K562 (cell line): ENCODE data around the gene ROBO2.

ENCODE experiments used
- CBFB ChIP-seq: sonication (generic); formaldehyde crosslinking; IDR thresholded peaks from 2 replicates; pipeline ENCODE4 v1.4.0; 2020; ENCODE audit warnings: mild to moderate bottlenecking, missing genetic modification reagents
- MYC ChIP-seq, 2 experiments: fragments of 250-450 bp in 1 of 2; sonication (Bioruptor Pico) in 1 of 2; IDR thresholded peaks; 2 replicates each; pipeline versions ENCODE4 v1.5.1 to v1.6.1; 2012 to 2021; ENCODE audit warnings: low read depth in 2 of 2, borderline replicate concordance in 1 of 2, improper control_type of control experiment in 1 of 2, low read length in 1 of 2, mild to moderate bottlenecking in 1 of 2, moderate library complexity in 1 of 2
- SMARCB1 ChIP-seq: IDR thresholded peaks from 2 replicates; pipeline ENCODE4 v1.6.1; 2011; ENCODE audit warnings: improper control_type of control experiment, low read depth; ENCODE audit not compliant: insufficient read length
- SRF ChIP-seq, 2 experiments: fragments of 250-450, 450-650 bp in 1 of 2; sonication (Bioruptor Pico) in 1 of 2; sonication (generic) in 1 of 2; formaldehyde crosslinking; IDR thresholded peaks; 2 replicates each; pipeline versions ENCODE4 v1.5.0 to v1.5.1; 2020 to 2022; ENCODE audit warnings: mild to moderate bottlenecking in 1 of 2, missing genetic modification reagents in 1 of 2
- TAF1 ChIP-seq: IDR thresholded peaks from 2 replicates; pipeline ENCODE4 v1.6.1; 2011; ENCODE audit warnings: mild to moderate bottlenecking, low read length, moderate library complexity; ENCODE audit not compliant: insufficient read depth, control insufficient read depth, severe bottlenecking; ENCODE audit errors: extremely low read depth
- TF ChIP-seq, protein P1 (sequence below): IDR thresholded peaks from 2 replicates; pipeline ENCODE4 v1.6.1; 2016; ENCODE audit warnings: missing genetic modification characterization, missing compliant biosample characterization
- TF ChIP-seq, protein P2 (sequence below), 2 experiments: fragments of 450-650 bp in 1 of 2; sonication (generic) in 1 of 2; formaldehyde crosslinking in 1 of 2; IDR thresholded peaks in 1 of 2; conservative IDR thresholded peaks in 1 of 2; 2 replicates each; pipeline versions ENCODE4 v1.6.1 to v1.8.1; 2016 to 2023; ENCODE audit warnings: mild to moderate bottlenecking in 2 of 2, moderate library complexity in 2 of 2, inconsistent platforms in 1 of 2, missing genetic modification reagents in 1 of 2
- TF ChIP-seq, protein P3 (sequence below), 3 experiments: IDR thresholded peaks in 2 of 3; conservative IDR thresholded peaks in 1 of 3; 2 replicates each; pipeline ENCODE4 v1.5.1; 2011 to 2012; ENCODE audit warnings: low read length in 3 of 3, mild to moderate bottlenecking in 3 of 3, control low read depth in 2 of 3, improper control_type of control experiment in 1 of 3, inconsistent platforms in 1 of 3, low read depth in 1 of 3, mixed read lengths in 1 of 3, moderate library complexity in 1 of 3; ENCODE audit not compliant: insufficient read depth in 2 of 3
- TF ChIP-seq, protein P4 (sequence below), 2 experiments: fragments of 450-650 bp; formaldehyde crosslinking in 1 of 2; IDR thresholded peaks; 2 replicates each; pipeline versions ENCODE4 v1.4.0 to v1.6.1; 2014 to 2020; ENCODE audit warnings: mild to moderate bottlenecking in 2 of 2, borderline replicate concordance in 1 of 2, low read depth in 1 of 2
- TF ChIP-seq, protein P5 (sequence below): fragments of 250-450 bp; sonication (Bioruptor Pico); IDR thresholded peaks from 2 replicates; pipeline ENCODE4 v1.8.0; 2021; ENCODE audit warnings: mild to moderate bottlenecking, moderate library complexity

DNA sequence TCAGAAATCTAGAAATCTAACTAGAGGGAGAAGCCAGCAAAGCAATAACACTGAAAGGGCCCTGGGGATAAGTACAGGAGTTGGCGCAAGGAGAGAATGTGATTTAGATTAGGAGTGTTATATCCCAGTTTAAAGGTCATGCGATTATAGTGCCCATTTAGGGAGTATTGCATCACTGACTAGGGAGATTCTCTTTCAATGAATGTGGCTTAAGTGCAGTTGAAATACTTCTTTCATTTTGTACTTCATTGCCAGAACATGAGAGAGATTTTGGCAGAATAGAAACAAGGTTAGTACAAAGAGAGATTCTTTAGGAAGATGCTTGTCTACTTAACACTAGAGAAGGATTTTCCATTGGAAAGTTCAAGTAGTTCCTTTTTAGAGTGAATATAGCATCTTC lies 13.9 kb downstream of the ROBO2 start:
- TF ChIP-seq, protein P1, sequence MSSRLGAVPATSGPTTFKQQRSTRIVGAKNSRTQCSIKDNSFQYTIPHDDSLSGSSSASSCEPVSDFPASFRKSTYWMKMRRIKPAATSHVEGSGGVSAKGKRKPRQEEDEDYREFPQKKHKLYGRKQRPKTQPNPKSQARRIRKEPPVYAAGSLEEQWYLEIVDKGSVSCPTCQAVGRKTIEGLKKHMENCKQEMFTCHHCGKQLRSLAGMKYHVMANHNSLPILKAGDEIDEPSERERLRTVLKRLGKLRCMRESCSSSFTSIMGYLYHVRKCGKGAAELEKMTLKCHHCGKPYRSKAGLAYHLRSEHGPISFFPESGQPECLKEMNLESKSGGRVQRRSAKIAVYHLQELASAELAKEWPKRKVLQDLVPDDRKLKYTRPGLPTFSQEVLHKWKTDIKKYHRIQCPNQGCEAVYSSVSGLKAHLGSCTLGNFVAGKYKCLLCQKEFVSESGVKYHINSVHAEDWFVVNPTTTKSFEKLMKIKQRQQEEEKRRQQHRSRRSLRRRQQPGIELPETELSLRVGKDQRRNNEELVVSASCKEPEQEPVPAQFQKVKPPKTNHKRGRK (tag): no peak
- TF ChIP-seq, protein P2, sequence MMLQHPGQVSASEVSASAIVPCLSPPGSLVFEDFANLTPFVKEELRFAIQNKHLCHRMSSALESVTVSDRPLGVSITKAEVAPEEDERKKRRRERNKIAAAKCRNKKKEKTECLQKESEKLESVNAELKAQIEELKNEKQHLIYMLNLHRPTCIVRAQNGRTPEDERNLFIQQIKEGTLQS (IDR thresholded peaks at IDR 0.05): no peak
- TF ChIP-seq, protein P2 (CRISPR knock-in tag; conservative IDR thresholded peaks at IDR 0.05): no peak
- TF ChIP-seq MYC (IDR thresholded peaks at IDR 0.05; ENCODE audit: low read depth, low read length) (no peak), MYC (CRISPR knock-in tag; IDR thresholded peaks at IDR 0.05; ENCODE audit: borderline replicate concordance, low read depth) (no peak), SMARCB1 (no peak), CBFB (CRISPR knock-in tag) (no peak), SRF (CRISPR knock-in tag; IDR thresholded peaks at IDR 0.05) (no peak), TAF1 (no peak)
- TF ChIP-seq, protein P3, sequence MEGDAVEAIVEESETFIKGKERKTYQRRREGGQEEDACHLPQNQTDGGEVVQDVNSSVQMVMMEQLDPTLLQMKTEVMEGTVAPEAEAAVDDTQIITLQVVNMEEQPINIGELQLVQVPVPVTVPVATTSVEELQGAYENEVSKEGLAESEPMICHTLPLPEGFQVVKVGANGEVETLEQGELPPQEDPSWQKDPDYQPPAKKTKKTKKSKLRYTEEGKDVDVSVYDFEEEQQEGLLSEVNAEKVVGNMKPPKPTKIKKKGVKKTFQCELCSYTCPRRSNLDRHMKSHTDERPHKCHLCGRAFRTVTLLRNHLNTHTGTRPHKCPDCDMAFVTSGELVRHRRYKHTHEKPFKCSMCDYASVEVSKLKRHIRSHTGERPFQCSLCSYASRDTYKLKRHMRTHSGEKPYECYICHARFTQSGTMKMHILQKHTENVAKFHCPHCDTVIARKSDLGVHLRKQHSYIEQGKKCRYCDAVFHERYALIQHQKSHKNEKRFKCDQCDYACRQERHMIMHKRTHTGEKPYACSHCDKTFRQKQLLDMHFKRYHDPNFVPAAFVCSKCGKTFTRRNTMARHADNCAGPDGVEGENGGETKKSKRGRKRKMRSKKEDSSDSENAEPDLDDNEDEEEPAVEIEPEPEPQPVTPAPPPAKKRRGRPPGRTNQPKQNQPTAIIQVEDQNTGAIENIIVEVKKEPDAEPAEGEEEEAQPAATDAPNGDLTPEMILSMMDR (IDR thresholded peaks at IDR 0.05 in 2 of 3, conservative IDR thresholded peaks at IDR 0.05 in 1 of 3; ENCODE audit: insufficient read depth in 2 of 3, low read depth in 1 of 3, low read length in 3 of 3): no peak
- TF ChIP-seq, protein P4, sequence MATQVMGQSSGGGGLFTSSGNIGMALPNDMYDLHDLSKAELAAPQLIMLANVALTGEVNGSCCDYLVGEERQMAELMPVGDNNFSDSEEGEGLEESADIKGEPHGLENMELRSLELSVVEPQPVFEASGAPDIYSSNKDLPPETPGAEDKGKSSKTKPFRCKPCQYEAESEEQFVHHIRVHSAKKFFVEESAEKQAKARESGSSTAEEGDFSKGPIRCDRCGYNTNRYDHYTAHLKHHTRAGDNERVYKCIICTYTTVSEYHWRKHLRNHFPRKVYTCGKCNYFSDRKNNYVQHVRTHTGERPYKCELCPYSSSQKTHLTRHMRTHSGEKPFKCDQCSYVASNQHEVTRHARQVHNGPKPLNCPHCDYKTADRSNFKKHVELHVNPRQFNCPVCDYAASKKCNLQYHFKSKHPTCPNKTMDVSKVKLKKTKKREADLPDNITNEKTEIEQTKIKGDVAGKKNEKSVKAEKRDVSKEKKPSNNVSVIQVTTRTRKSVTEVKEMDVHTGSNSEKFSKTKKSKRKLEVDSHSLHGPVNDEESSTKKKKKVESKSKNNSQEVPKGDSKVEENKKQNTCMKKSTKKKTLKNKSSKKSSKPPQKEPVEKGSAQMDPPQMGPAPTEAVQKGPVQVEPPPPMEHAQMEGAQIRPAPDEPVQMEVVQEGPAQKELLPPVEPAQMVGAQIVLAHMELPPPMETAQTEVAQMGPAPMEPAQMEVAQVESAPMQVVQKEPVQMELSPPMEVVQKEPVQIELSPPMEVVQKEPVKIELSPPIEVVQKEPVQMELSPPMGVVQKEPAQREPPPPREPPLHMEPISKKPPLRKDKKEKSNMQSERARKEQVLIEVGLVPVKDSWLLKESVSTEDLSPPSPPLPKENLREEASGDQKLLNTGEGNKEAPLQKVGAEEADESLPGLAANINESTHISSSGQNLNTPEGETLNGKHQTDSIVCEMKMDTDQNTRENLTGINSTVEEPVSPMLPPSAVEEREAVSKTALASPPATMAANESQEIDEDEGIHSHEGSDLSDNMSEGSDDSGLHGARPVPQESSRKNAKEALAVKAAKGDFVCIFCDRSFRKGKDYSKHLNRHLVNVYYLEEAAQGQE (IDR thresholded peaks at IDR 0.05; ENCODE audit: borderline replicate concordance): no peak
- TF ChIP-seq, protein P4 (CRISPR knock-in tag; IDR thresholded peaks at IDR 0.05; ENCODE audit: low read depth): no peak
- TF ChIP-seq, protein P5, sequence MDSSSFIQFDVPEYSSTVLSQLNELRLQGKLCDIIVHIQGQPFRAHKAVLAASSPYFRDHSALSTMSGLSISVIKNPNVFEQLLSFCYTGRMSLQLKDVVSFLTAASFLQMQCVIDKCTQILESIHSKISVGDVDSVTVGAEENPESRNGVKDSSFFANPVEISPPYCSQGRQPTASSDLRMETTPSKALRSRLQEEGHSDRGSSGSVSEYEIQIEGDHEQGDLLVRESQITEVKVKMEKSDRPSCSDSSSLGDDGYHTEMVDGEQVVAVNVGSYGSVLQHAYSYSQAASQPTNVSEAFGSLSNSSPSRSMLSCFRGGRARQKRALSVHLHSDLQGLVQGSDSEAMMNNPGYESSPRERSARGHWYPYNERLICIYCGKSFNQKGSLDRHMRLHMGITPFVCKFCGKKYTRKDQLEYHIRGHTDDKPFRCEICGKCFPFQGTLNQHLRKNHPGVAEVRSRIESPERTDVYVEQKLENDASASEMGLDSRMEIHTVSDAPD (CRISPR knock-in tag): no peak
